Neural progenitor cell (in vitro differentiated cells): ENCODE measurements around the gene CA7. TPM values are rescaled to one million over a fixed set of nuclear protein-coding genes. Genes with fewer than 3 reads are reported as not detected.

Experiments
- DNase-seq: peaks from one replicate; pipeline ENCODE4 v3.0.0-alpha.2; 2016; ENCODE audit warnings: low spot score
- H2AFZ ChIP-seq: fragments of 200-600 bp; sonication (generic); replicated peaks from 2 replicates; pipeline ENCODE4 v1.6.1; 2016; ENCODE audit warnings: antibody characterized with exemption
- H3F3A ChIP-seq: fragments of 200-600 bp; sonication (generic); 2 replicates; pipeline ENCODE4 v1.6.1; 2016; ENCODE audit warnings: antibody characterized with exemption, low read depth
- H3K27ac ChIP-seq: fragments of 200-600 bp; sonication (generic); 2 replicates; pipeline ENCODE4 v1.5.1; 2016; ENCODE audit warnings: mild to moderate bottlenecking
- H3K27me3 ChIP-seq: fragments of 200-600 bp; sonication (generic); 2 replicates; pipeline ENCODE4 v1.6.1; 2016; ENCODE audit warnings: mild to moderate bottlenecking, moderate library complexity
- H3K36me3 ChIP-seq: fragments of 200-600 bp; sonication (generic); 2 replicates; pipeline ENCODE4 v1.5.1; 2016
- H3K4me1 ChIP-seq: fragments of 200-600 bp; sonication (generic); 2 replicates; pipeline ENCODE4 v1.6.1; 2016; ENCODE audit warnings: mixed run types
- H3K4me2 ChIP-seq: fragments of 200-600 bp; sonication (generic); 2 replicates; pipeline ENCODE4 v1.6.1; 2016
- H3K4me3 ChIP-seq: fragments of 200-600 bp; sonication (generic); 2 replicates; pipeline ENCODE4 v1.5.1; 2016
- H3K79me2 ChIP-seq: fragments of 200-600 bp; sonication (generic); 2 replicates; pipeline ENCODE4 v1.6.1; 2016; ENCODE audit warnings: low read depth
- H3K9ac ChIP-seq: fragments of 200-600 bp; sonication (generic); 2 replicates; pipeline ENCODE4 v1.6.1; 2016
- H3K9me3 ChIP-seq: fragments of 200-600 bp; sonication (generic); 2 replicates; pipeline ENCODE4 v1.5.1; 2016; ENCODE audit warnings: low read depth
- H4K20me1 ChIP-seq: fragments of 200-600 bp; sonication (generic); 2 replicates; pipeline ENCODE4 v1.6.1; 2016; ENCODE audit warnings: low read depth
- H3K27ac Mint-ChIP-seq: 3 replicates; pipeline ENCODE4 v1.8.0; 2021; ENCODE audit warnings: mixed read lengths
- H3K27me3 Mint-ChIP-seq: 2 replicates; pipeline ENCODE4 v1.8.0; 2022; ENCODE audit warnings: low read depth, mild to moderate bottlenecking, inconsistent platforms, moderate library complexity, mixed read lengths; ENCODE audit not compliant: insufficient read depth
- H3K36me3 Mint-ChIP-seq: 3 replicates; pipeline ENCODE4 v1.8.0; 2021; ENCODE audit warnings: mixed read lengths
- H3K4me1 Mint-ChIP-seq: 3 replicates; pipeline ENCODE4 v1.8.0; 2021; ENCODE audit warnings: mixed read lengths
- H3K4me3 Mint-ChIP-seq: 3 replicates; pipeline ENCODE4 v1.8.0; 2021; ENCODE audit warnings: mild to moderate bottlenecking, moderate library complexity, mixed read lengths
- H3K9me3 Mint-ChIP-seq: 3 replicates; pipeline ENCODE4 v1.8.0; 2020; ENCODE audit warnings: mixed read lengths
- EZH2 ChIP-seq: fragments of 200-600 bp; sonication (generic); IDR thresholded peaks from 2 replicates; pipeline ENCODE4 v1.6.1; 2017; ENCODE audit warnings: antibody characterized with exemption, mild to moderate bottlenecking, moderate library complexity
- EZH2phosphoT487 ChIP-seq: fragments of 200-600 bp; sonication (generic); IDR thresholded peaks from 2 replicates; pipeline ENCODE4 v1.6.1; 2017; ENCODE audit warnings: antibody characterized with exemption
- total RNA-seq: library from RNA; depleted of rRNA; stranded (reverse); fragments of >200 nt; gene quantifications from 2 replicates; pipeline ENCODE4 v1.2.3, GENCODE V29; 2015; ENCODE audit warnings: low replicate concordance
- TF ChIP-seq, protein P1 (sequence below): fragments of 200-600 bp; sonication (generic); IDR thresholded peaks from 2 replicates; pipeline ENCODE4 v1.5.1; 2017; ENCODE audit warnings: antibody characterized with exemption, mild to moderate bottlenecking

Gene CA7
- total RNA-seq, 1 donor from 2014 or later = not detected

DNA sequence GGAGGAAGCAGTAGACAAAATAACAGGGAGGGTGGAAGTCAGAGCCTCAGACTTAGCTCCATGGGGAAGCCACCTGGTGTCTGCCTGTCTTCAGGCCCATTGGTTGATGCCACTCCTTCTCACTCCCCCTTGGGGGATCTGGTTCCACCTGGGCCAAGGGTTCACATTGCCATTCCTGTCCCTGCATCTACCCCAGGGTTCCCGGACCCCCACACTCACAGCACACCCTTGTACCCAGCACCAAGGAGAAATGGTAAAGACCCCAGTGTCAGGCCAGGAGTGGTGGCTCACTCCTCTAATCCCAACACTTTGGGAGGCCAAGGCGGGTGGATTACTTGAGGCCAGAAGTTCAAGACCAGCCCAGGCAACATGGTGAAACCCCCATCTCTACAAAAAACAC lies 1.0 kb upstream of the CA7 start:
- Mint-ChIP-seq H3K4me1 (peaks cover 5% of the 10 kb centered on the region), H3K27me3 (peaks cover 61% of the 10 kb centered on the region), H3K36me3 (no peaks in the 10 kb centered on the region), H3K4me3 (peak overlapping the region; percentile 86), H3K9me3 (peaks cover 6% of the 10 kb centered on the region), H3K27ac (no peak overlapping the region)
- no peak overlapping the region for H3K4me2 ChIP-seq
- no peak overlapping the region for H2AFZ ChIP-seq
- peaks cover 7% of the 10 kb centered on the region for H3K4me1 ChIP-seq
- H3K36me3 ChIP-seq = no peaks in the 10 kb centered on the region
- no peak overlapping the region for H3K9ac ChIP-seq
- peaks cover 95% of the 10 kb centered on the region for H3K27me3 ChIP-seq
- no peaks in the 10 kb centered on the region for H4K20me1 ChIP-seq
- TF ChIP-seq, protein P1, sequence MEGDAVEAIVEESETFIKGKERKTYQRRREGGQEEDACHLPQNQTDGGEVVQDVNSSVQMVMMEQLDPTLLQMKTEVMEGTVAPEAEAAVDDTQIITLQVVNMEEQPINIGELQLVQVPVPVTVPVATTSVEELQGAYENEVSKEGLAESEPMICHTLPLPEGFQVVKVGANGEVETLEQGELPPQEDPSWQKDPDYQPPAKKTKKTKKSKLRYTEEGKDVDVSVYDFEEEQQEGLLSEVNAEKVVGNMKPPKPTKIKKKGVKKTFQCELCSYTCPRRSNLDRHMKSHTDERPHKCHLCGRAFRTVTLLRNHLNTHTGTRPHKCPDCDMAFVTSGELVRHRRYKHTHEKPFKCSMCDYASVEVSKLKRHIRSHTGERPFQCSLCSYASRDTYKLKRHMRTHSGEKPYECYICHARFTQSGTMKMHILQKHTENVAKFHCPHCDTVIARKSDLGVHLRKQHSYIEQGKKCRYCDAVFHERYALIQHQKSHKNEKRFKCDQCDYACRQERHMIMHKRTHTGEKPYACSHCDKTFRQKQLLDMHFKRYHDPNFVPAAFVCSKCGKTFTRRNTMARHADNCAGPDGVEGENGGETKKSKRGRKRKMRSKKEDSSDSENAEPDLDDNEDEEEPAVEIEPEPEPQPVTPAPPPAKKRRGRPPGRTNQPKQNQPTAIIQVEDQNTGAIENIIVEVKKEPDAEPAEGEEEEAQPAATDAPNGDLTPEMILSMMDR = no peak
- TF ChIP-seq EZH2 (no peak), EZH2phosphoT487 (no peak)
- no peaks in the 10 kb centered on the region for H3F3A ChIP-seq
- no peaks in the 10 kb centered on the region for H3K79me2 ChIP-seq
- no peak overlapping the region for H3K4me3 ChIP-seq
- H3K27ac ChIP-seq = no peak overlapping the region
- no peak for DNase-seq
- no peaks in the 10 kb centered on the region for H3K9me3 ChIP-seq

DNA sequence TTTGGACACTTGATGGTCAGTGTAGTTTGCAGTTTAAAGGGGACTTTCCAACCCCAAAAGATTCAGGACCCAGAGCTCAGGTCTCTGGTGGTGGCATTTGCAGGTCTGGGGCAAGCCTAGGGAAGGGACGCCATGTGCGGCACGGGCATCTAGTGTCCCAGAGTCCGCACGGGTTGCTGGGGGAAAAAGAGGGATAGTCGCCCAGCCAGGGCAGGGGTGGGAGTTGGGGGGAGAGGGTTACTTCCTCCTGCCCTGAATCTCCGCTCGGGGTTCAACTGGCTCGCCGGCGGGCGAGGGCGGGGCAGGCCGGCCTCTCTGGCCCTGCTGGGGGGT lies 239 bp upstream of the CA7 start:
- no peak overlapping the region for H3K9ac ChIP-seq
- no peak overlapping the region for H3K27ac ChIP-seq
- Mint-ChIP-seq H3K27me3 (peaks cover 56% of the 10 kb centered on the region), H3K4me3 (peak overlapping the region; percentile 86), H3K27ac (no peak overlapping the region), H3K4me1 (peaks cover 5% of the 10 kb centered on the region), H3K36me3 (no peaks in the 10 kb centered on the region), H3K9me3 (no peaks in the 10 kb centered on the region)
- H3K27me3 ChIP-seq = peaks cover 92% of the 10 kb centered on the region
- H3K4me3 ChIP-seq = peak overlapping the region; percentile 63
- H3K9me3 ChIP-seq = no peaks in the 10 kb centered on the region
- H4K20me1 ChIP-seq = no peaks in the 10 kb centered on the region
- peak; percentile 61 for DNase-seq
- TF ChIP-seq EZH2 = no peak
- TF ChIP-seq, protein P1 = no peak
- TF ChIP-seq EZH2phosphoT487 = no peak
- no peaks in the 10 kb centered on the region for H3K36me3 ChIP-seq
- no peaks in the 10 kb centered on the region for H3F3A ChIP-seq
- H2AFZ ChIP-seq = peak overlapping the region; percentile 65
- H3K4me2 ChIP-seq = peak overlapping the region; percentile 93
- H3K4me1 ChIP-seq = peaks cover 7% of the 10 kb centered on the region
- no peaks in the 10 kb centered on the region for H3K79me2 ChIP-seq

DNA sequence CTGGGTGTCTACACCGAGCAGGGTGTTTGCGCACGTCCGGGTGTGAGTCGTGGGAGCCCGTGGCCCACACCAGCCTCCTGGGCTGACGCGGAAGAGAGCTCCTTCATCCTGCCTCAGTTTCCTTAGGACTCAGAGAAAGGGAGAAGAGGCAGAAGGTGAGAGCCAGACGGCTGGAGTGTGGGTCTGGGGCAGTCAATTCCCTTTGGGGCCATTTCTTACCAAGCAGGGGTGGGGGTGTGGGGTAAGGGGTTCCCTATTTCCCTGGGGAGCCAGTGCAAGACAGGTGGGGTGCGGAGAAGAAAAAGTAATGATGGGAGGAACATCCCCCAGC lies 831 bp downstream of the CA7 start:
- Histone ChIP-seq H4K20me1 (no peaks in the 10 kb centered on the region), H3K4me3 (peak overlapping the region; percentile 63), H2AFZ (peak overlapping the region; percentile 65), H3K27me3 (peaks cover 81% of the 10 kb centered on the region), H3K79me2 (no peaks in the 10 kb centered on the region), H3K27ac (no peak overlapping the region), H3K36me3 (no peaks in the 10 kb centered on the region), H3K9ac (no peak overlapping the region), H3K4me1 (peaks cover 7% of the 10 kb centered on the region), H3K4me2 (peak overlapping the region; percentile 93), H3K9me3 (no peaks in the 10 kb centered on the region), H3F3A (no peaks in the 10 kb centered on the region)
- H3K27ac Mint-ChIP-seq = no peak overlapping the region
- peaks cover 54% of the 10 kb centered on the region for H3K27me3 Mint-ChIP-seq
- peaks cover 5% of the 10 kb centered on the region for H3K4me1 Mint-ChIP-seq
- TF ChIP-seq EZH2phosphoT487 (no peak), EZH2 (peak; percentile 21)
- no peaks in the 10 kb centered on the region for H3K36me3 Mint-ChIP-seq
- peak overlapping the region; percentile 68 for H3K4me3 Mint-ChIP-seq
- no peaks in the 10 kb centered on the region for H3K9me3 Mint-ChIP-seq
- DNase-seq = no peak

DNA sequence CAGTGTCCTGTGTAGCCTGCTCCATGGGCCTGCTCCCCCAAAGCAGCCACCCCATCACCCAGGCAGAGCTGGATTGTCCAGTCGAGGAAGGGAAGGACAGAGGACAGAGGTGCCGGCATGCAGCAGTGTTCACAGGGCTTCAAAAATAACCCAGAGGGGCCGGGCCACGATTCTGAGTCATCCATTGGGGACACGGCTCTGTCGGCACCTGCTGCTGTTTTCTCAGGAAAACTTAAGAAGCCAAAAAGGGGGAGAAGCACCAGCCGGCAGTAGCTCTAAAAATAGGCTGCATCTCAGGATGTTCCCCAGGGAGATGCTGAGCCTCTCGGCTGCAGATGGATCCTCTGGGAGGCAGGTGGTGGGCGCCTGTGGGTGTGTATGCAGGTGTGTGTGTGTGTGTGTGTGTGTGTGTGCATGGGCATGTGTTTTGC lies 1.6 kb downstream of the CA7 start:
- H3K4me1 Mint-ChIP-seq = peaks cover 5% of the 10 kb centered on the region
- no peaks in the 10 kb centered on the region for H3K79me2 ChIP-seq
- H3K27ac Mint-ChIP-seq = no peak overlapping the region

More for the DNA sequence above, 1.6 kb downstream of the CA7 start:
- Mint-ChIP-seq H3K9me3 (no peaks in the 10 kb centered on the region), H3K4me3 (peak overlapping the region; percentile 33), H3K27me3 (peaks cover 51% of the 10 kb centered on the region), H3K36me3 (no peaks in the 10 kb centered on the region)
- Histone ChIP-seq H3K9me3 (no peaks in the 10 kb centered on the region), H3F3A (no peaks in the 10 kb centered on the region), H3K36me3 (no peaks in the 10 kb centered on the region), H3K4me1 (peaks cover 7% of the 10 kb centered on the region), H3K27me3 (peaks cover 76% of the 10 kb centered on the region), H4K20me1 (no peaks in the 10 kb centered on the region), H3K27ac (no peak overlapping the region), H3K9ac (no peak overlapping the region), H2AFZ (no peak overlapping the region), H3K4me3 (no peak overlapping the region), H3K4me2 (no peak overlapping the region)
- TF ChIP-seq, protein P1 = no peak
- TF ChIP-seq EZH2 (no peak), EZH2phosphoT487 (no peak)
- no peak for DNase-seq
